Activated CD4-positive, alpha-beta T cell treated with anti-CD3 and anti-CD28 coated beads, Interleukin-2, amount 50 U/mL, for 4 hours (primary cell): ENCODE data around the gene EXTL2.
"Not testable (repeated sequence)": the region's sequence is repeated elsewhere in the genome, so short reads cannot be mapped to it uniquely, and the experiment has no call there.

Experiments used
- DNase-seq, 2 experiments: peaks; one replicate each; pipeline ENCODE4 v3.0.0-alpha.2; 2020

Gene EXTL2, protein sequence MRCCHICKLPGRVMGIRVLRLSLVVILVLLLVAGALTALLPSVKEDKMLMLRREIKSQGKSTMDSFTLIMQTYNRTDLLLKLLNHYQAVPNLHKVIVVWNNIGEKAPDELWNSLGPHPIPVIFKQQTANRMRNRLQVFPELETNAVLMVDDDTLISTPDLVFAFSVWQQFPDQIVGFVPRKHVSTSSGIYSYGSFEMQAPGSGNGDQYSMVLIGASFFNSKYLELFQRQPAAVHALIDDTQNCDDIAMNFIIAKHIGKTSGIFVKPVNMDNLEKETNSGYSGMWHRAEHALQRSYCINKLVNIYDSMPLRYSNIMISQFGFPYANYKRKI

DNA sequence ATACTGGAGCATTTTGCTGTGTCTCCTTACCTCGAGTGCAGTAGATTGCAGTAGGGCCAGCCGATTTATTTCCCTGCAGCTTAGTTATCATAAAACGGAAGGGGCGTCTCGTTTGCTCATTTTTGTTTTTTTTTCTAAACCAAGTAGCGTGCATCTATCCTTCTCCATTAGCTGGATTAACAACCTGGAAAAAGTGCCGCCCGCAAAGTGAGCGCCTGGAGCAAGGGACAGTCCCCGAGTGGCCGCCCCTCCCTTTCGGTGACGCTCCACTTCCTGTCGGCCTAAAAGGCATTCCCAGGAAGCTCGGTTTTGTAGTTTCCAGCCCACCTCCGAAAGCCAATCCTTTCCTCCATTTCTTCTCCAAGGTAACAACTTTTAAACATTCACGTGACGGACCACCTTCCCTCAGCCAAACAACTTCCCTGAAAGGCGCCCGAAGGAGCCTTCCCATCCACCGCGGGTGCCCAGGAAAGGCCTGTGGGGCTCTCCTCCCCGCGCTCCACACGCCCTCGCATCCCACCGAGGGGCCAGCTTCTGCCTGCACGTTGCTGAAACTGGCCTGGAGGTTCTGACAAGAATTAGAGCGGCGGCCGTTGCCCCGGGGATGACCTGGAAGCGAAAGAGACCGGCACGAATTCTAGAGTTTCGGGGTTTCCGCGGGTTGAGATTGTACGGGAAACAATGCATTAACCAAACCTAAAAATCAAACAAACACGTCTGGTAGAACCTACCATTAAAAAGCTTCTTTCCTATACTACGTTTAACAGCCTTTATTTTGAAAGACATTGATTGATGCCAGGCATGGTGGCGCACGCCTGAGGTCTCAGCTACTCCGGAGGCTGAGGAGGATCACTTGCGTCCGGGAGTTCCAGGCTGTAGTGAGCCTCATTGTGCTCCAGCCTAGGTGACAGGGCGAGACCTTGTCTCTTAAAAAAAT lies at the start of gene EXTL2:
TSS of gene EXTL2 (minus strand) at position 240 of the 937 bp plus-strand sequence. CDS start 6,085 bp downstream, outside the sequence.
- DNase-seq, result peak; percentile 49 to 51

DNA sequence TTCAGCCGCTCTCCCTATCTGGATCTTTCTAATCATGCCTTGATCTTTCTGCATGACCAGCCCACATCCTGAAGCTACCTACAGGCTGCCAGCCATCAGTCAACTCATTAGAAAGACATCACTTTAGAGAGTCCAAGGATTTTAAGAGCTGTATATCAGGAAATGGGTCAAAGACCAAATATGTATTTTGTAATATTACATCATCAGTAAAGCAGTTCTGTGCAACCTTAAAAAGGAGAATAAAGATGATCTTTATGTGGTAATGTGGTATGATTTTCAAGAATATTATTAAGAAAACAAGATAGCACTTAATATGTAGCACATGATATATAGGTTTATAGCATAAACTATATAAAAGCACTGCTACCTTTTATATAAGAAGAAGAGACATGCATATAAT lies 48.9 kb upstream of the EXTL2 start:
- no peak for DNase-seq

DNA sequence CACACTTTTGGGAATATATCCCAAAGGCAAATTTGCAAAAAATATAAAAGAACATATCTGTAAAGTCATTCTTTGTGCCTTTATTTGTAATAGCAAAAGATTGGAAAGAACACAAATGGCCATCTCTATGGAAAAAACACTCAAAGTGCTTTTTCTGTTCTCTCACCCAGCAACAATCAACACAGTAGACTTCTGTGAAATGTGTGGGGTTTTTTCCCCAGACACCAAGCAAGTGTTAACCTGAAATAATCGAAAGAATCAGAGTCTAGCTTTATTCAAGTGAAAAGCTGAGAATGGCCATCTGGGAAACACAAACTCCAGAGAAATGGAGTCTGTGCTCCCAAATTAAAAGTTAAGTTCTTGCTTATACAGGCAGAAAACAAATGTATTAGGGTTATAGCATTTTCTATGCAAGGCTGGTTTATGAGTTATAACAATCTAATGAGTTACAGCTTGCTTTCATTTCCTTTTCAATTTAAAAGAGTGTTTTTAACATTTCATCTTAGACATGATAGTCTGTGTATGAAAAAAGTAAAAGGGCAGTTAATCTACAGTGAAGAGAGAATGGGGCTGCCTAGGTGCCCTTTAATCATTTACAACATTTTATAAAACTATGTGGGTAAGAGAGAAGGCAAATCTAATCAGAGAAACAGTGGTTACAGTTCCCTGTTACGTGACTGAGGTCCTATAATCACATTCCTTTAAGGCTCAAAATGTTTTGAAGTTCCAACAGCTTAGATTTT lies 47.8 kb upstream of the EXTL2 start:
- no peak for DNase-seq

DNA sequence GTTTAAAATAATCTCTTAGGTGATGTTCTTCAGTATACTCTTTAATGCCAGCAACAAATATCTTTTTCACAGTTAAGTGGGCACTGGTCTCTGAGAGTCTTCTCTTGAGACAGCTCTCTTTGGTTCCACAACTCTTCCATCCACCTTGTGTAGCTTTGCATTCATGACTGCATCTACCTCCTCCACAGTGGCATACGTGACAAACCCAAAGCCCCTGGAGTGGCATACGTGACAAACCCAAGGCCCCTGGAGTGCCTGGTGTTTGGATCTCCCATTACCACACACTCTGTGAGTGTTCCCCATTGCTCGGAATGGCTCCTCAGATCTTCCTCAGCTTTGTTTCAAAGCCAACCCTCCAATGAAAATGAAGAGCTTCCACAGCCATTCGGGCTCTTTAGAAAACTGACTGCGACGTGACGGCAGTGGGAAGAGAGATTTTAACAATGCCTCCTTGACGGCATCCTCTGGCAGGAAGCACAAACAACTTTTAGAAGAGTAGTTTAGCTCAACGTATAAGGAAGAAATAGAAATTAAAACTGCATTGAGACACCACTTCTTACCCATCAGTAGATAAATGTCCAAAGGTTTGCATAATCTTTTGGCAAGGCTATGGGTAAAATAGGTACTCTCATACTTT lies 47.1 kb upstream of the EXTL2 start:
- DNase-seq, result no peak

DNA sequence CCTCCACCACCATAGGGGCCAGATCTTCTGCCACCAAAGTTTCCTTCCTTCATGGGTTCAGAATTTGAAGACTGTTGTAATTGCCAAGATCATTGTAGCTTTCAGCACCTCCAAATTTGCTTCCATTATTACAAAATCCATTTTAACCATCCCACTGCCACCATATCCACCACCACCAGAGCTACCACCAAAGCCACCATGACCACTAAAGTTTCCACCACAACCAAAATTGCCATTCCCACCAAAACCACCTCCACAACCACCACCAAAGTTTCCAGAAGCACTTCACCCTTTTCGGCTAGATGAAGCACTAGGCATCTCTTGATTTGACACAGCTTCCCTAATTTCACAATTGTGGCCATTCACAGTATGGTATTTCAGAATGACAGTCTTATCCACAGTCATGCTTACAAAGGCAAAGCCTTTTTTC lies 46.5 kb upstream of the EXTL2 start:
- DNase-seq, result no peak

DNA sequence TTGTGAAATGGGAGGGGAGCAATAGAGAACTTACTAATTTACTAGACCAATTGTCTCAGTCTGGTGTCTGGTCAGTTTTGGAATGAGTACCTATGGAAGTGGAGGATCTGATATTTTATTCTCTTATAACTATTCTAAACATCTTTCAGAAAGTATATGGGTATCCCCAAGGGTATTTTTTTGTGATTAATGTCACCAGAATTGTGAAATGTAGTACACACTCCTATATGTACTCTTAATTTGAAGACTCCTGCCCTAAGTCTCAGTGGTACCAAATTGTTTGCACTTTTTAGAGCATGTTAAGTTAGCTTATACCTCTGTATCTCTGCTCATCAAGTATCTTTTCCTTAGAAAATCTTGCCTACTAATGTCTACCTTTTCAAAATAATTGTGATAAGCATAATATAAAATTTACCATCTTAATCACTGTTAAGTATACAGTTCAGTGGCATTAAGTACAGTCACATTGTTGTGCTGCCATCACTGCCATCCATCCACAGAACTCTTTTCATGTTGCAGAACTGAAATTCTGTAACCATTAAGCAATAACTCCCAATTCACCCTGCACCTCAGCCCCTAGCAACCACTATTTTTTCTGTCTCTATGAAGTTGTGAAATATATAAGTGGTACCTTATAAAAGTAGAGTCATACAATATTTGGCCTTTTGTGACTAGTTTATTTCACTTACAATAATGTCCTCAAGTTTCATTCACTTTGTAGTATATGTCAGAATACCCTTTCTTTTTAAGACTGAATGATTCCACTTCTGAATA lies 41.7 kb upstream of the EXTL2 start:
- no peak for DNase-seq

DNA sequence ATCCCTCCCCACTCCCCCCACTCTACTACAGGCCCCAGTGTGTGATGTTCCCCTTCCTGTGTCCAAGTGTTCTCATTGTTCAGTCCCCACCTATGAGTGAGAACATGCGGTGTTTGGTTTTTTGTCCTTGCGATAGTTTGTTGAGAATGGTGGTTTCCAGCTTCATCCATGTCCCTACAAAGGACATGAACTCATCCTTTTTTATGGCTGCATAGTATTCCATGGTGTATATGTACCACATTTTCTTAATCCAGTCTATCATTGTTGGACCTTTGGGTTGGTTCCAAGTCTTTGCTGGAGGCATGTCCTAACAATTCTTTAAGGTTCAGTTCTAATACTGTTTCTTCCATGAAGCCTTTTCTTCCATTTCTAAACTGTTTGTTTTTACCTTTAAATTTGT lies 38.9 kb upstream of the EXTL2 start:
- not testable (repeated sequence) for DNase-seq

DNA sequence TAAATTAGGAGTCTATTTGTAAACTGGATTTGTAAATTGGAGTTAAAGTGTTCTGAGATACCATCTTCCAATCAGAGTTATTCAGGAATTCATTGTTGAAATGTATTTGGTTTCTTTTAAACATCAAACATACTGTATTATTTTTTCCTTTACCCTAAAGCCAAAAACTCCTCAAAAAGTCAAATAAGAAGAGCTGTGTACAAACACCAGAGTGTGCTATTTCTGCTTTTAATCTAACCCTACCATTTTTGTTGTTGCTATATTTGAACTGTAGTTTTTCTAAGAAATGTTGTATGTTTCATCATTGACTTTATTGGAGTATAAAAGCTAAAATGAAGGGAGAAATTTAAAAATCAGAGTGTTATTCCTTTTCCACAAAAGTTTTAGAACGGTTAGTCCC lies 37.1 kb upstream of the EXTL2 start:
- DNase-seq, result no peak

DNA sequence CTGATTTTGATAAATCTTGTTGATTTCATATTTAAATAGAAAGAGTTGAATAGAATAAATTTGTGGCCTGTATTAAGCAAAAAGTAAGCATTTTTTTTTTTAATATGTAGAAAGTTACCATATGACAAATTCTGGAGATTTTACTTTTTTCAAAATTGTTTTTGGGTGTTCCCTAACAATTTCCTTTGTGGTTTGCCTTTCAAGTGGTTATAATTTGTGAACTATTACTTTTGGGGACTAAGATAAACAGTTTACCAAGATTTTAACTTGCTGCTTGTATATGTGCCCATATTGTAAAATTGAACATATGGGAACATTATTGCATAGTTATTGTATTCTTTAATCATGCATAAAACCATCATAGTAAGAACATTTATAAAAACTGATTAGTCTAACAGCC lies 35.9 kb upstream of the EXTL2 start:
- no peak for DNase-seq

DNA sequence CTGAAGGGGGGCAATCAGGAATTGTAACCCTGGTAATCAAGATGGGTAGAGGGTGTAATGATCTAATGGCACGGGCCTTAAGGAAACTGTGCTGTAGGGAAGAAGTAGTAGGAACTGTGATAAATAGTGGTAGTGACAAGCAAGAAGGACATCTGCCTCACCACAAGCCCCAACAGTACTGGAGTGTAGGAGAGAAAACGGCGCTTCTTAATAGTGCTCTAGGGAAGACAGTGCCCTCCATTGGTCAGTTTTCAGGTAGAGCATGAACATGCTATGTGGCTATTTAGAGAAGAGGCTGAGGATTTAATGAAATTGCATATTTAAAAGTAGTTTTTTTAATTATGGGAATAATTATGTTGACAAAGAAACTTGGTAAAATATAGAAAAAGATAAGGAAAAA lies 33.5 kb upstream of the EXTL2 start:
- no peak for DNase-seq

DNA sequence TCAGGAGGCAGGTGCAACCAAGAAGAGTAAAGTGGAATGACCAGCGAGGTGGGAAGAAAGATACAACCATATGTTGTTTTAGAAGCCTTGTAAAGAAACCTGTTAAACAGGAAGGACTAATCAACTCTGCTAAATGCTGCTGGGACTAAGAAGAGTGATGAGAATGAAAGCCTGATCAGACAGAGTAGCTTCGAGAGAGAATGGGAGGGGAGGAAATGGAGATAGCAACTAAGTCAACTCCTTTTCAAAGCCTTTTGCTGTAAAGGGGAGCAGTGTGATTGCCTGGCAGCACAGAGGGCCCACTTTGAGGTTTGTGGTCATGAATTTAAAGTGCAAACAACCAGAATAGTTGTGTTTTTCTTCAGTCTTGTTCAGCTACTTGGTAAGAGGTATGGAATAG lies 32.6 kb upstream of the EXTL2 start:
- peak in 1 of 2 experiments; percentile 13 for DNase-seq

DNA sequence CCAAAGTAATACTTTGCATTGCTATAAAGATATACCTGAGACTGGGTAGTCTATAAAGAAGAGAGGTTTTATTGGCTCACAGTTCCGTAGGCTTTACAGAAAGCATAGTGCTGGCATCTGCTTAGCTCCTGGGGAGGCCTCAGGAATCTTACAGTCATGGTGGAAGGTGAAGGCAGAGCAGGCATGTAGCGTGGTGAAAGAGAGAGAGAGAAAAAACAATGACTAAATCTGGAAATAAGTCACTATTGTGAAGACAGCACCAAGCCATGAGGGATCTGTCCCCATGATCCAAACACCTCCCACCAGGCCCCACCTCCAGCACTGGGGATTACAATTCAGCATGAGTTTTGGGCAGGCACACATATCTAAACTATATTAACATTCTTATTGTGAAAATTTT lies 31.6 kb upstream of the EXTL2 start:
- DNase-seq, result no peak

DNA sequence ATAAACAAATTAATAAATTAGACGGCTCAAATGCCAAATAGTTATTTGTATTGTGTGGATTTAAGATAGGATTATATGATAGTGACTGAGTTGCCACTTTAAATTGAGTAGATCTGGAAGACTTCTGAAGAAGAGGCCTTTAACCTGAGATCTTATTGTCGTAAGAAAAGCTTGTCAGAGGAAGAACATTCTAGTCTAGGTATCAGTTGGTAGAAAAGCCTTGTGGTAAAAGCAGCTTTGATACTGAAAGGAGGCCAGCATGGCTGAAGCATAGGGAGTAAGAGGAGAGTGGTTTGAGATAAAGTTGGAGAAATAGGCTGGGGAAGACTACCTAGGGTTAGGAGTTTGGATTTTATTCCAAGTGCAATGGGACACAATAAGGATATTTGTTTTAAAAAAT lies 30.3 kb upstream of the EXTL2 start:
- no peak for DNase-seq

DNA sequence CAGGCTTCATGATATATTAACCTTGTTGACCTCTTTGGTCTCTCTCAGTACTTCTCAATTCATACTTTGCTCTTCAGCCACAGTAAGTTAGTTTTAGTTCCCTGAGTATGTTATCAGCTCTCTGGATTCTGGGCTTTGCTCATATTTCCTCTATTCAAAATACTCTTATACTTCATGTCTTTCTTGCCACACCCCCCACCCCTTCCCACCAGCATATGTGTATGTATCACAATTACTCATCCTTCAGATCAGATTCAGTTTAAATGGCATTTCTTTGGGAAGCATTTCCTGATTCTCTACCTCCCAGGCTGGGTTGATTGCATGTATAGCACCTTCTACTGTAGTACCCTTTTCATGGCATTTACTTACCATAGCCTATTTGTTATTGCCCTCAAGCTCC lies 29.6 kb upstream of the EXTL2 start:
- peak; percentile 20 to 29 for DNase-seq

DNA sequence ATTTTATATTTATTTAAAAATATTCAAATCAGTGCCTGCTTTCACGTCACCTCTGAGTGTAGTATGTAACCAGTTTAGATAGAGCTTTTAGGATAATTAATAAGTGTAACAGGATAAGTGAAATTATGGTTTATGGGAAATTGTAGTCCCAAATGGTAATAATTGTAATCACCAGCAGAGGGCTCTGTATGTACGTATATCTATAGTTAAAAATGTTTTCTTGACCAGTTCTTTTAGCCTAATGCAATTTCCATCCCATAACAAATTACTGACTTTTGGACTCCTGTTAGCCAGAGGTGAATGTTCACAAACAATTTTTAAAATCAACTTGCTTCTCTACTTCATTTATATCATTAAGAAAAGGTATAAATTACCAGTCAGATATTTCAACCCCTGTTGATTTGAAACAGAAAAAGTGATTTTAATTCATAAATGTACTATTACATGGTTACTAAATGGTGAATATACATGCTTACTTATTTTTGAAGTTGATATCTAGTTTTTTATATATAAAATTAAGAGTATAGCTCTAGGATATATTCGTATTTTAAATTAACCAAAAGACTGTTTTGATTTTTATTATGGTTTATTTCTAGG lies 26.6 kb upstream of the EXTL2 start:
- DNase-seq, result no peak

DNA sequence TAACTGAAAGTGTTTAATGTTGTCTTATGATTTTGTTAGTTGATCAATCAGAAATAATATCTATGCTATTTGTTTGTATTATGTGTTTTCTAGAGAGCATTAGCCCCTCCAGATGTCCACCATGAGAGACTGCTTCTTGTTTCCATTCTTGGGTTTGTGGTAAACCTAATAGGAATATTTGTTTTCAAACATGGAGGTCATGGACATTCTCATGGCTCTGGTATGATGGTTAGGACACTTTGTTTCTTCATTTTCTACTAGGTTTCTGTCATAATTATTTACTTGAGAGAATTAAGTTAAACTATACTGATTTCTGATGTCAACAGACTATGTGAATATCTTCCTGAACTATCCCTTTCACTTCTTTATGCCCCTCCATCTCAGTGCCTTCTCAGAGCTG lies 17.4 kb upstream of the EXTL2 start:
- DNase-seq, result no peak

DNA sequence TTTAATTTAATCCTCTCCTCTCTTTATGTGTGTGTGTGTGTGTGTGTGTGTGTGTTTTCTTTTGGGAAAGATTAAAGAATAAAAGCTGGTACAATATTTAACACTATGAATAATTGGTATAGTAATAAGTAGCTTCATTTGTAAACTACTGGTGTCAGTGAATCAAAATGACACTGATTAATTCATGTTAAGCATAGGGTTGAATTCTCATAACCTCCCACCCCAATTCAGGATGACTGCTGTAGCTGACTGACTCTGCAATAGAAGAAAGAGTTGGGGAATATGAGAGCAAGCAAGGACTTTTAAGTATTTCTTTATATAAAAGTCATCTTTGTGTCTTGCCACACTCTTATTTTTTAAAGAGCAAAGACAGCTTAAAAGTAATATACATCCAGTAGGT lies 14.4 kb upstream of the EXTL2 start:
- no peak for DNase-seq

DNA sequence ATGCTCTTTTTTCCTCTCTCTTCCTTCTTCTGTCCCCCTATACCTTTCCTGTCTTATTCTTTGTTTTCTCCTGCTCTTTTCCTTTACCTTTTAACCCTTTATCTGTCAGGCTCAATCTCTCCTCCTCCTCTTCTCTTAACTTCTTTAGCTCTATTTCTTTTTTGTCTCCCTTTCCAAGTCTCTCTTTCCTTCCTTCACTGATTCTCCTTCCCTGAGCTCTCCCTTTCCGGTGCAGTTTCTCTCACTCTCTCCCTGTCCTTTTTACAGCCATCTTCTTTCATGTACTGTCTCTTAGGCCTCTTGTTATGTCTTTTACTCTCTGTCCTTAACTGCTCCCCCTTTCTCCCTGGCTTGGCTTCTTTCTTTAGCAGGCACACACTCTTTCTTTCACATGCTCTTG lies 13.2 kb upstream of the EXTL2 start:
- no peak for DNase-seq

DNA sequence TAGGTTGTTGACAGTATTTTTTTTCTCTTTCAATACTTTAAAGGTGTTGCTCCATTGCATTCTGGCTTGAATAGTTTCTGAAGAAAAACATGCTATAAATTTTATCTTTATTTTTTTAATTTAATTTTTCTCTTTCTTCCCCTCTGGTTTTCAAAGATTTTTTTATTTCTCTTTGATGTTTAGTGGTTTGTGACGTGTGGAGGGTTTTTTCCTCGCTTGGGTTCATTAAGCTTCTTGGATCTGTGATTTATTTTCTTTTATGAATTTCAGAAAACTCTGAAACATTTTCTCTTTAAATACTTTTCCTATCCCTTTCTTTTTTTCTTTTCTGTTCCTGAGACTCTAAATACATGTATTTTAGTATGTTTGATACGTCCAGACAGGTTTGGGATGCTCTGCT lies 10.5 kb upstream of the EXTL2 start:
- no peak for DNase-seq

DNA sequence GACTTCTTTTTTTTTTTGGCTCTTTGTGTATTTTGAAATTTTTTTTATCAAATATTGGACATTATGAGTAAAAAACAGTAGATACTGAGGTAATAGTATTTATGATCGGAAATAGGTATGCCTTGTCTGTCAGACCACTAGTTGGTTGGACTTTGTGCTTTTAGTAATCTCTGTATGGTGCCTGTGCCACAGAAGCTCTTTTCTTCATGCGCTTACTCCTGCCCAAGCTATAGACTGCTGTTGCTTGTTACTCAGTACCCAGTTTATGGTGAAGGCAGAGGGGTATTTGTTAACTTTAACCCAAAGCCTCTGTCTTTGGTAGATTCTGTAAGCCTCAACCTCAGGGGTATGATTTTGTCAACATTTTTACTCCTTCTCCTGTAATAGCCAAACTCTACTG lies 9.9 kb upstream of the EXTL2 start:
- no peak for DNase-seq

DNA sequence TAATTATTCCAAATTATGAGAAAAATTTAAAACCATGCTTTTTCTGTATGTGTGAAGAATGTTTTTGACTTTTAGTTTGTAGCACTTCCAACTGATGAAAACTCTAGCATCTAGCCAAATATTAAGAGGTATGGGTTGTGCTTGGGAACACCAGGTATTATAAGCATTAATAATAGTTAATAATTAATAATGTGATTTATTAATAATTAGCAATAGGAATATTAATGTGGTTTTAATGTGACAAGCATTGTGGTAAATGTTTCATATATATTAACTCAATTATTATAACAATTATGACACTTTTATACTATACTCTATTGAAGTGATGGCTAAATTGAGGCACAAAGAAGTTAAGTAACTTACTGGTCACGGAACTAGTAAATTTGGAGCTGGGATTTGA lies 9.1 kb upstream of the EXTL2 start:
- no peak for DNase-seq

DNA sequence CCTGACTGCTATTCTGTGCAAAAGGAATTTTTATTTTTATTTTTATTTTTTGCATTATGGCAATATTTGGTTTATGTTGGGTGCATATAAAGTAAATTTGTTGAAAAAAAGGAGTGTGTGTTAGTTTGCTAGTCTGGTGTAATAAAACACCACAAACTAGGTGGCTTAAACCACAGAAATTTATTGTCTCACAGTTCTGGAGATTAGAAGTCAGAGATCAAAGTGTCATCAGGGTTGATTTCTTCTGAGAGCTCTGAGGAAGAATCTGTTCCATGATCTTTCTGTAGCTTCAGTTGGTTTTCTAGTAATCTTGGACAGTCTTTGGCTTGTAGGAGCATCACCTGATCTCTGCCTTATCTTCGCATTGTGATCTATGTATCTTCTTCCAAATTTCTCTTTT lies 7.7 kb upstream of the EXTL2 start:
- no peak for DNase-seq
